Measurements from ENCODE around the gene ARSH.

The ARSH gene

GRCh38 chrX:3006495-3006894 lies at the start of gene ARSH:
Gene ARSH (plus strand): TSS chrX:3006546. CDS start chrX:3006613, 67 bp downstream.
- no peak within 1 kb of the TSS for H2AFZ ChIP-seq (ENCODE audit: low read depth, low read length, severe bottlenecking)
- H4K20me1 ChIP-seq (ENCODE audit: low read depth, low read length): no peaks in the 10 kb centered on the region
- no peaks in the 10 kb centered on the region for H3K9me2 ChIP-seq (replicated peaks; ENCODE audit: insufficient read depth, low read length)
- no peak for TF ChIP-seq EZH2phosphoT487 (conservative IDR thresholded peaks at IDR 0.05; ENCODE audit: low read length)
- no peak for TF ChIP-seq CTCF (IDR thresholded peaks at IDR 0.05; ENCODE audit: insufficient read depth, low read length, poor library complexity, severe bottlenecking)
- no peaks in the 10 kb centered on the region for H3K79me2 ChIP-seq (ENCODE audit: insufficient read depth, low read length)
- H3K4me2 ChIP-seq (ENCODE audit: low read depth, low read length, poor library complexity, severe bottlenecking): no peak within 1 kb of the TSS
- H3K36me3 ChIP-seq (ENCODE audit: low read length): no peaks in the 10 kb centered on the region
- no peak within 1 kb of the TSS for H3K4me3 ChIP-seq (ENCODE audit: insufficient read depth, low read length, poor library complexity, severe bottlenecking)
- no peaks in the 10 kb centered on the region for H3K27me3 ChIP-seq (ENCODE audit: low read length)
- H3F3A ChIP-seq (ENCODE audit: insufficient read depth): no peaks in the 10 kb centered on the region
- no peak within 1 kb of the TSS for H3K27ac ChIP-seq (ENCODE audit: low read depth, low read length)
- H3K9me3 ChIP-seq (ENCODE audit: insufficient read depth, low read length): no peaks in the 10 kb centered on the region
- H3K9ac ChIP-seq (ENCODE audit: low read length): no peak within 1 kb of the TSS

- H3K4me2 ChIP-seq (ENCODE audit: low read depth, low read length, poor library complexity, severe bottlenecking): no peak overlapping the region
- no peaks in the 10 kb centered on the region for H3K36me3 ChIP-seq (ENCODE audit: low read length)
- TF ChIP-seq EZH2phosphoT487 (conservative IDR thresholded peaks at IDR 0.05; ENCODE audit: low read length) (no peak), CTCF (IDR thresholded peaks at IDR 0.05; ENCODE audit: insufficient read depth, low read length, poor library complexity, severe bottlenecking) (no peak)
- H3K27ac ChIP-seq (ENCODE audit: low read depth, low read length): no peak overlapping the region
- no peak overlapping the region for H3K9ac ChIP-seq (ENCODE audit: low read length)
- no peaks in the 10 kb centered on the region for H3K27me3 ChIP-seq (ENCODE audit: low read length)
- H3K9me3 ChIP-seq (ENCODE audit: insufficient read depth, low read length): no peaks in the 10 kb centered on the region
- H3K9me2 ChIP-seq (replicated peaks; ENCODE audit: insufficient read depth, low read length): no peaks in the 10 kb centered on the region
- H2AFZ ChIP-seq (ENCODE audit: low read depth, low read length, severe bottlenecking): no peak overlapping the region
- H3K4me3 ChIP-seq (ENCODE audit: insufficient read depth, low read length, poor library complexity, severe bottlenecking): no peak overlapping the region
- H3F3A ChIP-seq (ENCODE audit: insufficient read depth): no peaks in the 10 kb centered on the region
- H3K79me2 ChIP-seq (ENCODE audit: insufficient read depth, low read length): no peaks in the 10 kb centered on the region
- H4K20me1 ChIP-seq (ENCODE audit: low read depth, low read length): no peaks in the 10 kb centered on the region
Observed at GRCh38 chrX:2958199-2958598, 48.1 kb upstream of the ARSH start.

GRCh38 chrX:2960861-2961515 lies 45.4 kb upstream of the ARSH start:
- no peaks in the 10 kb centered on the region for H3F3A ChIP-seq (ENCODE audit: insufficient read depth)
- H2AFZ ChIP-seq (ENCODE audit: low read depth, low read length, severe bottlenecking): no peak overlapping the region
- H3K27me3 ChIP-seq (ENCODE audit: low read length): no peaks in the 10 kb centered on the region
- no peak overlapping the region for H3K4me2 ChIP-seq (ENCODE audit: low read depth, low read length, poor library complexity, severe bottlenecking)
- no peak for TF ChIP-seq EZH2phosphoT487 (conservative IDR thresholded peaks at IDR 0.05; ENCODE audit: low read length)
- TF ChIP-seq CTCF (IDR thresholded peaks at IDR 0.05; ENCODE audit: insufficient read depth, low read length, poor library complexity, severe bottlenecking): no peak
- no peaks in the 10 kb centered on the region for H3K9me3 ChIP-seq (ENCODE audit: insufficient read depth, low read length)
- H3K9ac ChIP-seq (ENCODE audit: low read length): no peak overlapping the region
- no peaks in the 10 kb centered on the region for H3K79me2 ChIP-seq (ENCODE audit: insufficient read depth, low read length)
- H3K4me3 ChIP-seq (ENCODE audit: insufficient read depth, low read length, poor library complexity, severe bottlenecking): no peak overlapping the region
- H3K9me2 ChIP-seq (replicated peaks; ENCODE audit: insufficient read depth, low read length): no peaks in the 10 kb centered on the region
- H3K36me3 ChIP-seq (ENCODE audit: low read length): no peaks in the 10 kb centered on the region
- no peak overlapping the region for H3K27ac ChIP-seq (ENCODE audit: low read depth, low read length)
- H4K20me1 ChIP-seq (ENCODE audit: low read depth, low read length): no peaks in the 10 kb centered on the region
